ENCODE data around the gene PPBP.

DNA sequence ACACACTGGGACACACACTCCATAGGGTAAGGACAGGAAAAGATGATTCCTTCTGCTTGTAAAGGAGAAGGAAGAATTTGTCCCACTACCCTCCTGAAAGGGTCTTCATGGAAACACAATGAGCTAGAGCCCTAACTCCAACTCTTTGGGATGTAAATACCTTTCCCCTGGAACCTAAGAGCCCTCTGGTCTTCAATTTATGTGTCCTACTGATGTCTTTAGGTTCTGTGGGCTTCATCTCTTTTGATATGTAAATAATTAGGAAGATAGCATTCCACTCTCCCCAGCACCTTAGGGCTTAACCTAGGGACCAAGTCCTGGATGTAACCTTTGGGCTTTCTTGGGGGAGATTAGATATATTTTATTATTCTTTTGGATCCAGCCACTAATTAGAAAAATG lies 44.4 kb downstream of the PPBP start:
- TF ChIP-seq CTCF (IDR thresholded peaks at IDR 0.05) (no peak), POLR2A (IDR thresholded peaks at IDR 0.05) (no peak), POLR2AphosphoS5 (IDR thresholded peaks at IDR 0.05) (no peak)
